Motor neuron (in vitro differentiated cells): ENCODE results near the gene DCP1A. TPM values are rescaled to one million over a fixed set of nuclear protein-coding genes. Genes with fewer than 3 reads are reported as not detected.
"Not testable (repeated sequence)": the region's sequence is repeated elsewhere in the genome, so short reads cannot be mapped to it uniquely, and the experiment has no call there.

Source experiments
- ATAC-seq, 8 experiments: fragments of 200-7000 bp; cut with Tn5 transposase; replicated peaks in 6 of 8; 2 replicates each; pipeline ENCODE4 v1.8.0; 2021; ENCODE audit warnings: mild to moderate bottlenecking in 8 of 8, moderate library complexity in 8 of 8
- H3K27ac ChIP-seq, 2 donors: fragments of 250-450 bp; sonication (Bioruptor Pico); 2 replicates each; pipeline ENCODE4 v1.9.0; 2021; ENCODE audit warnings: antibody characterized with exemption in 2 of 2, mild to moderate bottlenecking in 2 of 2, moderate library complexity in 1 of 2
- H3K4me1 ChIP-seq, 2 donors: fragments of 250-450 bp; sonication (Bioruptor Pico); replicated peaks in 1 of 2; 2 replicates each; pipeline ENCODE4 v1.6.1; 2021; ENCODE audit warnings: antibody characterized with exemption in 2 of 2, mild to moderate bottlenecking in 2 of 2, moderate library complexity in 1 of 2
- H3K4me3 ChIP-seq, 5 donors: fragments of 250-450 bp; sonication (Bioruptor Pico); 2 replicates each; pipeline ENCODE4 v1.9.0; 2021; ENCODE audit warnings: antibody characterized with exemption in 5 of 5, mild to moderate bottlenecking in 5 of 5, moderate library complexity in 4 of 5
- WGBS, 10 experiments: fragments of 450-650 bp; shearing (Covaris generic); methylation state at CpG; one replicate each; pipeline ENCODE4 v1.0.0; 2022; 5-methylcytosine and 5-hydroxymethylcytosine counted together
- in situ Hi-C, 9 experiments: fragments of 400-800 bp; cut with MboI; loops; one replicate each; pipeline ENCODE4 v1.15.0; 2021; ENCODE audit warnings: low sequenced_read_pairs in 9 of 9, low pct_unique_long_range_greater_than_20kb in 2 of 9; ENCODE audit not compliant: unreplicated experiment in 9 of 9
- total RNA-seq, 8 experiments: library from RNA; unstranded; fragments of 300-600 nt; gene quantifications; 2 replicates each; pipeline versions ENCODE4 v1.2.3 to v1.2.4, GENCODE V29; 2022

DCP1A gene
- total RNA-seq, 8 experiments from 2014 or later = 9.9 to 28.7 (median 20.5) TPM

DNA sequence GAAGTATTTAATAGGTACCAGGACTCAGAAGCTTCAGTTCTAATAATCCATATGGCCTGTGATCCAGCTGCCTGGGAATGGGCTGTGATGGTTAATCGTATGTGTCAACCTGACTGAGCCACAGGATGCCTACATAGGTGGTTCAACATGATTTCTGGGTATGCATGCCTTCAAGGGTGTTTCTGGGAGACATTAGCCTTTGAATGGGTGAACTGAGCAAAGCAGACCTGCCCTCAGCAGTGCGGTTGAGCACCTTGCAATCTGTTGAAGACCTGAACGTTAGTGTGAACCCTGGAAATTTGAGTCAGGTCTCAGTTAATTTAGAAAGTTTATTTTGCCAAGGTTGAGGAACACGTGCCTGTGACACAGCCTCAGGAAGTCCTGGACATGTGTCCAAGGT is 68.7 kb downstream of the DCP1A start:
- in situ Hi-C loops = loop anchor here in 2 of 9 experiments (25.0 kb wide), 1 partner anchor 434 kb away; no protein-coding TSS in a partner anchor
- Histone ChIP-seq H3K27ac (no peak overlapping the region), H3K4me1 (no peaks in the 10 kb centered on the region), H3K4me3 (no peak overlapping the region)
- 0 to 76% (median 61%) methylated on average over 1 to 4 of the region's 4 CpGs; no CpG with 5 or more reads in 3 of the 10 experiments for WGBS, 10 experiments
- no peak for ATAC-seq

DNA sequence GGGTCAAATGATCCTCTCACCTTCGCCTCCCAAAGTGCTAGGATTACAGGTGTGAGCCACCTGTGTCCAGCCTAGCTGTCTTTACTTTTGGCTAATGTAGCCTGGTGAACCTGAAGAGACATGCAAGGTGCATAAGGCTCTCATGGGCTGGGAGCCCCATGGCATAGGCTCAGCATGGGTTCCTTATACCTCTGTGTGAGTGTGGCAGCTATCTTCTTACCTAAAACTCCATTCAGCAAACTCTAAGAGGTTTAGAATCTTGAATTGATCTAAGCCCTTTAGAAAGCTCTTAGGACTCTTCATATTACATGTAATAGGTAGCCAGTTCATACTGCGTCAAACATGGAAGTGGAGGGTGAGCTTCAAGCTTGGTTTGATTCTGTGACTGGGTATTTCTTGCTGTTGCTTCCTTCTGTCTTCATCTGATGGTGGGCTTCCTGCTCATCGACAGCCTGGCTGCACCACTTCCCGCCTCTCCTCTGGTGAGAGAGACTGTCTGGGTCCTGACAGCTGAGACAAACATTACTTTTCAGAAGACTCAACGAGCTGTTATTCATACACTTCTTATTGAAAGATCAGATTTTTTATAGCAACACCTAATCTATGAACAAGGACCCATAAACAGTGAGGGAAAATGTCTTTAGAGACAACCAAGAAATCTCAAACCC is 72.3 kb downstream of the DCP1A start:
- no peak for ATAC-seq
- peaks cover 4 to 7% of the 10 kb centered on the region in 2 donors for H3K4me1 ChIP-seq
- in situ Hi-C loops = loop anchor here in 2 of 9 experiments (25.0 kb wide), 1 partner anchor 437 kb away; no protein-coding TSS in a partner anchor
- H3K4me3 ChIP-seq = no peak overlapping the region
- H3K27ac ChIP-seq = no peak overlapping the region
- WGBS, 10 experiments = 20 to 100% (median 65%) methylated on average over 1 to 5 of the region's 5 CpGs; no CpG with 5 or more reads in 2 of the 10 experiments

DNA sequence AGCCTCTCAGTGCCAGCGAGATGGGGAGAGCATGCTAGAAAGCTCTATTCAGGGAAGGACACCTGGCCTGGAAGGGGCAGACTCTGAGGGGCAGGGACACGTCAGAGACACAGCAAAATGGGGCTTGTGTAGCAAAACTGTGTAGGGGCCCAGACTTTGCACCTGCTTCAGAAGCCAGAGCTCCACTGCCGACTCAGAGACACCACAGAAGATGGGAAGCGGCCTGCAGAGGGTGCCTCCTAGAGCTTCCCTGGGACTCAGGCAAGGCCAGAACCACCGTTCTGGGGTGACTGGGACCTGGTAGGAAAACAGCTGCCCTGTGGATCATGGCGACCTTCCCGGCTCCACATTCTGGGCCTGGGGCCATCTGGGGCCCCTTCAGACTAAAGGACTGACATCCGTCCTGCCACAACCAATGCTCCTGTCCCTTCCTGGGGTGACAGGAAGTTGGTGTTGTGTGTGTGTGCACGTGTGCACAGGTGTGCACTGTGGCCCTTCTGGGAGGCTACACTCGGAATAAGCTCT is 74.1 kb downstream of the DCP1A start:
- Histone ChIP-seq H3K27ac (no peak overlapping the region), H3K4me1 (peaks cover 11 to 14% of the 10 kb centered on the region in 2 donors), H3K4me3 (no peak overlapping the region)
- no peak for ATAC-seq
- in situ Hi-C loops = no loop called here
- WGBS, 10 experiments = 67 to 100% (median 86%) methylated on average over 1 to 3 of the region's 10 CpGs; no CpG with 5 or more reads in 3 of the 10 experiments

DNA sequence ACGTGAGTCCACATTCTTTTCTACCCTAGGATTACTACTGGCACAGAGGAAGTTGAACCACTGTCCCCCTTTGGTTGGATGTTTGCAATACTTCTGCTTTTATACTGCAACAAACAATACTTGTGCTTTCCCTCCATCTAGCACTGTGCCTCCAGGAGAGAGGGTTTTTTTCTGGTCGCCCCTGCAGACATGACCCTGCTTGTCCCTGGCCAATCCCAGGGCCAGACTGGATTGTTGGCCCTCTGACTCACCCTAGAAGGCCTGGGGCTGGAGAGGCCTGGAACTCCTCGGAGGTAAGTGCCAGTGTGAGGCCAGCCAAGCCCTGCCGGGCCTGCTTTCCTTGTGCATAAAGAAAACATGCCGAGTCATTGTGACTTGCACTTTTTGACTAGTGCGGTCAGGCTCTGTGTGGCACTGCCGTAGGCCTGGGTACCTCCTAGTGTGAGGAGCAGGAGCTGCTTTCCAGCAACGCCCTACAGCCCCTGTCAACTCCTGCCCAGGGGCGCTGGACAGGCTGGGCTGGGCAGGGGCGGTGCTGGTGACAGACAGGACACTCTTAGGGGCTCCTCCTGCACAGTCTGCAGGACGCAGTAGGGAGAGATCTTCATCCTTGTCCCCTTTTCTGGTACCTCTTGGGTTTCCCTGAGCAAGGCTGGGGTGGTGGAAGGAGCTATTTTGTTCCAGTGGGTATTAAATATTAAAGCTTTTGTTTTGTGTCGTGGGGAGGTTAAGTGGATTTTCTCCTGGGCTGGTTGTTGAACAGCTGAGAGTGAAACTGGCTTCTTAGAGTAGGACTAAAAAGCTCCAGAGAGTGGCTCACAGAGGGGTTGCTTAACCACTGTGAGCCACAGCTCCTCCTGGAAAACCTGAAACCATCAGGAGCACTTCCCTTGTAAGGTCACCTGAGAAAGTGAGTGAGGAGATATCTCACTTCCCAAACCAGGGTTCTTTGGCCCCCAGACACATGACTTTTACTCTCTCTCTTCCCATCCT is 77.2 kb downstream of the DCP1A start:
- 0 to 100% (median 37%) methylated on average over 1 to 4 of the region's 12 CpGs; no CpG with 5 or more reads in 2 of the 10 experiments for WGBS, 10 experiments
- Histone ChIP-seq H3K27ac (peak overlapping the region; percentile 56 to 83), H3K4me3 (peak overlapping the region in 1 of 5 donors; percentile 6), H3K4me1 (peaks cover 11 to 14% of the 10 kb centered on the region in 2 donors)
- in situ Hi-C loops = no loop called here
- ATAC-seq = peak; percentile 93 to 97 (median 94)

DNA sequence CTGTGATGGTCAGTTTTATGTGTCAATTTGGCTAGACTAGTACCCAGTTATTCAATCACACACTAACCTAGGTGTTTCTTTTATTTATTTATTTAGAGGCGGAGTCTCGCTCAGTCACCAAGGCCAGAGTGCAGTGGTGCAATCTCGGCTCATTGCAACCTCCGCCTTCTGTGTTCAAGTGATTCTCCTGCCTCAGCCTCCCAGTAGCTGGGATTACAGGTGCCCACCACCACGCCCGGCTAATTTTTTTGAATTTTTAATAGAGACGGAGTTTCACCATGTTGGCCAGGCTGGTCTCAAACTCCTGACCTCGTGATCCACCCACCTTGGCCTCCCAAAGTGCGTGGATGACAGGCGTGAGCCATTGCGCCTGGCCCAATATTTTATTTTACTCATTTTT is 78.2 kb downstream of the DCP1A start:
- ATAC-seq, in situ Hi-C loops, H3K4me3 ChIP-seq: not testable (repeated sequence)
- 92 to 100% (median 96%) methylated on average over 2 to 10 of the region's 11 CpGs; no CpG with 5 or more reads in 1 of the 10 experiments for WGBS, 10 experiments
- H3K4me1 ChIP-seq = peaks cover 11 to 14% of the 10 kb centered on the region in 2 donors
- peak overlapping the region in 1 of 2 donors; percentile 83 for H3K27ac ChIP-seq

DNA sequence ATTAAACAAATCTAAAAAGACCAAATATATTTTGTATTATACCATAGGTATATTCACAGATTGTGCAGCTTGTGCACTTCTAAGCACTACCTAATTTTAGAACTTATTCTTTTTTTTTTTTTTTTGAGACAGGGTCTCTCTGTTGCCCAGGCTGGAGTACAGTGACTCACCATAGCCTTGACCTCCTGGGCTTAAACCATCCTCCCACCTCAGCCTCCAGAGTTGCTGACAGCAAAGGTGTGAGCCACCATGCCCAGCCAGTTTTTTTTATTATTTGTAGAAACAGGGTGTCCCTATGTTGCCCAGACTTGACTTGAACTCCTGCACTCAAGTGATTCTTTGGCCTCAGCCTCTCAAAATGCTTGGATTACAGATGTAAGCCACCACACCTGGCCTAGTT is 79.6 kb downstream of the DCP1A start:
- in situ Hi-C loops = no loop called here
- H3K4me1 ChIP-seq = peaks cover 11 to 14% of the 10 kb centered on the region in 2 donors
- no peak overlapping the region for H3K27ac ChIP-seq
- H3K4me3 ChIP-seq = no peak overlapping the region
- no peak for ATAC-seq

DNA sequence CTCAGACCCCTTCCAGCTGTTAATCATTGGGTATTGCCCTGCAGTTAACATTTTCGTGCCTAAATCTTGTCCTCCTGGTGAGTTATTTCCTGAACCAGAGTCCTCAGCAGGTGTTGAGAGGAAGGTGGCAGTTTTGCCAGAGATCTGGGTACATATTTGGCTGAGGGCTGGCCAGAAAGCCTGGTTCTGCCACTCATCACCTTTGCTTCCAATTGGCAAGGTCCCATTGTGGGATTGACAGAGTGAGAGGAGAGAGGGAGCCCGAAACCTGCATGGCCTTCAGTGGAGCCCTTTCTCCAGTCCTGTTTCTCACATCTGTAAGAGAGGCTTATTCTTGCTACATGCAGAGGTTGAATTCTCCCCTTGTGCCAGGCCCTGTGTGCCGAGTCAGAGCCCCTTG is 82.6 kb downstream of the DCP1A start:
- WGBS, 10 experiments = 40 to 86% (median 71%) methylated on average over 1 to 2 of the region's 3 CpGs; no CpG with 5 or more reads in 3 of the 10 experiments
- in situ Hi-C loops = no loop called here
- no peak overlapping the region for H3K27ac ChIP-seq
- H3K4me1 ChIP-seq = peaks cover 3 to 6% of the 10 kb centered on the region in 2 donors
- ATAC-seq = no peak
- no peak overlapping the region for H3K4me3 ChIP-seq

DNA sequence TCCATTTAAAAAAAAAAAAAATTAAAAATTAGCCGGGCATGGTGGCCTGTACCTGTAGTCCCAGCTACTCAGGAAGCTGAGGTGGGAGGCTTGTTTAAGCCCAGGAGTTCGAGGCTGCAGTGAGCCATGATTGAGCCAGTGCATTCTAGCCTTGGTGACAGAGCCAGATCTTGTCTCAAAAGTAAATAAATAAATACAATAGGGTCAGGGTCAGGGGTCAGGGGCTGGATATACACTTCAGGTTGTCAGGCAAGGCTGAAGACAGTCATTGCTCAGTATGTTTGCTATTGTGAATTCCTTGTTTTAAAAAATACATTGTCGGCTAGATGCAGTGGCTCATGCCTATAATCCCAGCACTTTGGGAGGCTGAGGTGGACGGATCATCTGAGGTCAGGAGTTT is 83.4 kb downstream of the DCP1A start:
- no peak for ATAC-seq
- H3K4me1 ChIP-seq = peaks cover 8 to 10% of the 10 kb centered on the region in 2 donors
- H3K4me3 ChIP-seq = no peak overlapping the region
- WGBS, 10 experiments = 66 to 100% (median 93%) methylated on average over 1 to 3 of the region's 4 CpGs; no CpG with 5 or more reads in 5 of the 10 experiments
- in situ Hi-C loops = no loop called here
- H3K27ac ChIP-seq = no peak overlapping the region

DNA sequence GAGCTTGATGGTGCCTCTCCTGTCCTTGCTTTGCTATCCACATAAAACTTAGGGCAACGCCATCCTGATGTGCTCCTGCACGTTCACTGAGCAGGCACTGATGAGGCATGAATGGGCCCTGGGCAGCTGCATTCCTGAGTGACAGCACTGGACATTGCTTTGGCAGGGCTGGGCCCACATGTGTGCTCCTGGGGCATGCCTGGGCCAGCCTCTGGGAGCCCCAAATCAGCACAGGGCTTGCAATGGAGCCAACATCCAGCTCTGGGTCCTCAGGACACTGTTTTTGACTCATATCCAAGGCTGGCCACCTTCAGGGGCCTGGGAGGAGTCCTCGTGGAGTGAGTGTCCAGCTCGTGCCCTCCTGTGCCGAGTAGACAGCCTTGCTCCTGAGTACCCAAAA is 85.6 kb downstream of the DCP1A start:
- peaks cover 16 to 18% of the 10 kb centered on the region in 2 donors for H3K4me1 ChIP-seq
- H3K27ac ChIP-seq = no peak overlapping the region
- in situ Hi-C loops = no loop called here

DNA sequence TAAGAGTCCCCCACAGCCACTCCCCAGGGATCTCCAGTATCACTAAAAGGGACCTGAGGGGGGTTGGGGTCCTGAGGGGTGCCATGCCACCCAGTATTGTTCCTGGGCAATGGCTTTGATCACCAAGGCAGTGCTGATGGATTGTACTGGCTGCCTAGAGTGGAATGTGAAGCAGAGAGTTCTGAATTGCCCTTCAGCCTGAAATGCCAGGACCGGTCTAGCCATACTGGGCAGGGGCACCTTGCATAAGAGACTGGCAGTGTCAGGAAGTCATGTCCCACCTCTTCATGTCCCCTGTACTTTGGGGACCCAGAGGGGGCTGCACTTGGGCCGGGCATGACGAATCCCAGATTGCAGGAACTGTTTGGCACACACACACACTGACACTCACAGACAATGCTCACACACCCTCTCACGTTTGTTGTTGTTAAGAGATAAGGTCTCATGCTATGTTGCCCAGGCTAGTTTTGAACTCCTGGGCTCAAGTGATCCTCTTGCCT is 87.0 kb downstream of the DCP1A start:
- Histone ChIP-seq H3K4me1 (peaks cover 16 to 18% of the 10 kb centered on the region in 2 donors), H3K4me3 (no peak overlapping the region), H3K27ac (no peak overlapping the region)
- WGBS, 10 experiments = 74 to 82% (median 80%) methylated on average over 1 to 4 of the region's 4 CpGs; no CpG with 5 or more reads in 7 of the 10 experiments
- no peak for ATAC-seq
- in situ Hi-C loops = no loop called here

More for the DNA sequence above, 85.6 kb downstream of the DCP1A start:
- no peak overlapping the region for H3K4me3 ChIP-seq
- peak in 2 of 8 experiments; percentile 12 to 30 for ATAC-seq
- whole genome bisulfite sequencing, 10 experiments = 69 to 100% (median 81%) methylated on average over 2 to 5 of the region's 5 CpGs; no CpG with 5 or more reads in 6 of the 10 experiments

DNA sequence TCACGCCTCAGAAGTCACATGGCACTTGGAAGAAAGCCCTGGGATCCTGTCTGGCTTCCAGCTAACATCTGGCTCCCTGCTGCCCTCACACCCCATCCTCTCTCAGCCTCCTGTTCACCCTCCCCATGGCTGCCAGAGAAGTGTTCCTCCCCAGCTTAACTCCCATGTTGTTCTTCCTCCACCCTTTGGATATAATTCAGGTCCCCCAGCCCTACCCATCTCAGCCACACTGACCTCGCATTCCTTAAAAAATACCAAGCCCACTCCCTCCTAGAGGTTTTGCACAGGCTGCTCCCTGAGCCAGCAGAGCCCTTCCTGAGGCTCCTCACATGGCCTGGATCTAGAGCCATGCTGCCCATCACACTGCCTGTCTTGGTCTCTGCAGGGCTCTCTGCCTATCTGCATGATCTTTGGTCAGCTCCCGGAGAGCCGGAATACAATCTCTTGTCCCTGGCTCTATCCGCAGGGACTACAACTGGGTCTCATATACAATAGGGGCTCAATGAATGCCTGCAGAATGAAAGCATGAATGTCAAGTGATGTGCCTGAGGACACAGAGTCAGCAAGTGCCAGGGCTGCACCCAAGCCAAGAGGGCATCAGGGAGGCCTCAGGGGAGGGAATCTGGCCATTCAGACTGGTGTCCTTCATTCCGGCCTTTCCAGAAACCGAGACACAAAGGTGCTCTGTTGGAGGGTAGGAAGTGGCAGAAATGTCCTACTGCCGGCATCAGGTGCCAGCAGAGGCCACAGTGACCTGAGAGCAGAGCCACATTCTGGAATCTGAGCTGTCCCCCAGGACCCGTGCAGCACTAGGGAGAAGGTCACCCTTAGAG is 87.7 kb downstream of the DCP1A start:
- peak in 2 of 8 experiments; percentile 1 to 27 for ATAC-seq
- 46 to 100% (median 80%) methylated on average over 1 to 6 of the region's 9 CpGs; no CpG with 5 or more reads in 1 of the 10 experiments for WGBS, 10 experiments
- in situ Hi-C loops = no loop called here
- peaks cover 16 to 18% of the 10 kb centered on the region in 2 donors for H3K4me1 ChIP-seq
- peak overlapping the region in 1 of 2 donors; percentile 32 for H3K27ac ChIP-seq
- no peak overlapping the region for H3K4me3 ChIP-seq
